NCI-H69 (cell line): ENCODE data around the gene MIA2.
A peak's percentile ranks its signal among the peaks of the same experiment; 100 is the strongest.
"Not testable (repeated sequence)": the region's sequence is repeated elsewhere in the genome, so short reads cannot be mapped to it uniquely, and the experiment has no call there.

Experiments
- DNase-seq: peaks from one replicate; lab custom pipeline; 2025; lab: John Stamatoyannopoulos, UW

Gene MIA2

DNA sequence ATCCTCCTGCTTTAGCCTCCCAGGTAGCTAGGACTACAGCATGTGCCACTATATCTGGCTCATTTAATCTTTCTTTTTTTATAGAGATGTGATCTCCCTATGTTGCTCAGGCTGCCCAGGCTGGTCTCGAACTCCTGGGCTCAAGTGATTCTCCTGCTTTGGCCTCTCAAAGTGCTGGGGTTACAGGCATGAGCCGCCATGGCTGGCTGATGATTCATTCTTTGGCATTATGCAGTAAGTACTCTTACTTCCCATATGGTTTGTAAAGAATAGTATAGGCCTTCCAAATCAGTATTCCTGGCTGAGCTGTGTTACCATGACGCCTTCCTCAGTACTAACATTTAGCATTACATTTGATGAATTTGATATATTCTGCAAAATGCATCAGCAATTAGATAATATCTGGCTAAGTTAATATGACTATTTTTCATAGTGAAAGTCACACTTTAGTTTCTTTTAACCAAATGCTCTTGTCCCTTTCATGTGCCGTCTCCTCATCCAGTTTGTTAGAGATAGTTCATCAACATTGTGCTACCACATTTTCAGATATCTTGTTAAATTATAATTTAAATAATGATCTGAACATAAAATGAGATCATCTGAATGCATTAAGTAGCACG lies 3.2 kb upstream of the MIA2 start:
- DNase-seq, result no peak

DNA sequence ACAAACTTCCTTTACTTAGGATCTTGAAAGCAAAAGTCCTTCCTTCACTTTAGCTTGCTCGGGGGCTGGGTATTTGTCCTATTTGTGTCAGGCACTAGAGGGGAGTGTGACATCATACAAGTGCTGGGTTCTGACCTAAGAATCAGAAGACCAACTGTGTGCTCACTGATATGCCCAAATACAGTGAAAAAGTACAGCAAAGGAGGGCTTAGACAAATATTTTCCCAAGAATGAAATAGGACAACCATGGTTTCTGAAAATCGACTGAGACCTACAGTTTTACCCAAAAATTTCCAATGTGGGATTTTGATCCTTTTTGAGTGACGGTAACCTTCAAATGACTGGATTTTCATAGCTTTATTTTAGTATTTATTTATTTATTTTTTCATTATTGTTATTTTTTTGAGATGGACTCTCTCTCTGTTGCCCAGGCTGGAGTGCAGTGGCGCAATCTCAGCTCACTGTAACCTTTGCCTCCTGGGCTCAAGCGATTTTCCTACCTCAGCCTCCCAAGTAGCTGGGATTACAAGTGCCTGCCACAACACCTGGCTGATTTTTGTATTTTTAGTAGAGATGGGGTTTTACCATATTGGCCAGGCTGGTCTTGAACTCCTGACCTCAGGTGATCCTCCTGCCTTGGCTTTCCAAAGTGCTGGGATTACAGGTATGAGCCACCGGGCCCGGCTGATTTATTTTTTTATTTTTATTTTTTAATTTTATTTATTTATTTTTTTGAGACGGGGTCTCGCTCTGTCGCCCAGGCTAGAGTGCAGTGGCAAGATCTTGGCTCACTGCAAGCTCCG lies 1.8 kb upstream of the MIA2 start:
- peak; percentile 62 for DNase-seq

- DNase-seq, result no peak
These were observed 930 bp upstream of the MIA2 start for GRCh38 chr14:39232554-39233415.

DNA sequence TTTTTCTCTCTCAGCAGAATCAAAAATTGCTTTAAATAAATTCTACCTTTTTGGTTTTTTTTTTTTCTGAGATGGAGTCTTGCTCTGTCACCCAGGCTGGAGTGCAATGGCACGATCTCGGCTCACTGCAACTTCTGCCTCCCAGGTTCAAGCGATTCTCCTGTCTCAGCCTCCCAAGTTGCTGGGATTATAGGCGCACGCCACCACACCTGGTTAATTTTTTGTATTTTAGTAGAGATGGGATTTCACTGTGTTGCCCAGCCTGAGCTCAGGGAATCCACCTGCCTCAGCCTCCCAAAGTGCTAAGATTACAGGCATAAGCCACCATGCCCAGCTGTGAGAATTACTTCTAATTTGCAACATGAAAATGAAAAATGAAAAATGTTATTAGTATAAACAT lies 1.3 kb downstream of the MIA2 start:
- not testable (repeated sequence) for DNase-seq

DNA sequence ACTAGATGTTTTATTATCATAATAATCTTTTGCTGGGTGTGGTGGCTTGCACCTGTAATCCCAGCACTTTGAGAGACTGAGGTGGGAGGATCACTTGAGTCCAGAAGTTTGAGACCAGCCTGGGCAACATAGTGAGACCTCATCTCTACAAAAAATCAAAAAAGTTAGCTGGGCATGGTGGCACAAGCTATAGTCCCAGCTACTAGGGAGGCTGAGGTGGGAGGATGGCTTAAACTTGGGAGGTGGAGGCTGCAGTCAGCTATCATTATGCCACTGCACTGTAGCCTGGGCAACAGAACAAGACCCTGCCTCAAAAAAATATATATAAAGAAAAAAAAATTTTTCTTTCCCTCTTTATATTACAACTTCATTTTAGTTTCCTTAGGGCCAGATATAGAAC lies 1.8 kb downstream of the MIA2 start:
- DNase-seq, result not testable (repeated sequence)

GRCh38 chr14:39240769-39241168 lies 7.1 kb downstream of the MIA2 start:
- DNase-seq, result no peak

- DNase-seq, result no peak
These were observed 7.9 kb downstream of the MIA2 start for GRCh38 chr14:39241637-39242036.

DNA sequence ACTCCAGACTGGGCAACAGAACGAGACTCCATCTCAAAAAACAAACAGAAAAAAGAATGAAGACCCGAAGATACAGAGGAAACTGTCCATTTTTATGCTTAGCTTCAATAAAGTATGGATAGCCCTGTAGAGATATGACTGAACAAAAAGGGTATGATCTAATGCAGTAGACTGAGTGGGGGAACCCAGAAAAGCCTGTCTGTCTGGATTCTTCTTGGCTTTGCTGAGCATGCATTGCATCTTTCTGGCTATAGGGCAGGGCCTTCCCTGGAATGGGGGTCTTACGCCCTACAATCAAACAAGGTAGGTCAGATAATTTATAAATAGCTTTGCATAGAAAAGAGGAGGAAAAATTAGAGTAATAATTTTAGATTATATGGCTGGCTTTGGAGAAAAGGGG lies 10.1 kb downstream of the MIA2 start:
- DNase-seq, result no peak

DNA sequence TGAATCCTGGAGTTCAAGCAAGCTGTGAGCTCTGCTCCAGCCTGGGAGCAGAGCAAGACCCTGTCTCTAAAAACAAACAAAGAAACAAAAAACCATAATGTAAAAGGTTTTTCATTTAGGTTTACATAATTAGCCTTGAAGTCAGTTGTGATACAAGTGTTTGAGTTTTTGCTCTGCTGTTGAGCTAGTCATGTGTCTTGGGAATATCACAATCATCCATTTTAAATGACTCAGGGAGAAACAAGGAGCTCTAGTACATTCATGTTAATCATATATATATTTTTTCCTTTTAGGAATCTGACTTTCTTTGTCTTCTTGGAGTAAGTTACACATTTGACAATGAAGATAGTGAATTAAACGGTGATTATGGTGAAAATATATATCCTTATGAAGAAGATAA lies 12.9 kb downstream of the MIA2 start:
- no peak for DNase-seq

- no peak for DNase-seq
These were observed 13.5 kb downstream of the MIA2 start for GRCh38 chr14:39247256-39247655.

DNA sequence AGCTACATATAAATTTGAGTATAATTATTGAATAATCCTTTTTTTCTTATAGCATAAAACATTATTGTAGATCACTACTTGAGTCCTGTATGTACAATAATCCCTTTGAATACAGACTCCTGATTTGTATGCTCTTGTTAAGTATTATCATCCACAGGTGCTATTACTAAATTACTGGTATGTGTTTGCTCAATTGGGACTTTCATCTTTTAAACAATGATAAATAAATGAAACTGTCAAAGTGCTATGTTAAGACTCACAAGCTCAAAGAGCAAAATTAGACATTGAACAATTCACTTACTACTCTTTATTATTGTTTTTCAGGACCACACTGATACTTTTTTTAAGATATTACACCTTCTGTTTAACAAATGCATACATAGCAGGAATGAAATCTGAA lies 17.8 kb downstream of the MIA2 start:
- no peak for DNase-seq

DNA sequence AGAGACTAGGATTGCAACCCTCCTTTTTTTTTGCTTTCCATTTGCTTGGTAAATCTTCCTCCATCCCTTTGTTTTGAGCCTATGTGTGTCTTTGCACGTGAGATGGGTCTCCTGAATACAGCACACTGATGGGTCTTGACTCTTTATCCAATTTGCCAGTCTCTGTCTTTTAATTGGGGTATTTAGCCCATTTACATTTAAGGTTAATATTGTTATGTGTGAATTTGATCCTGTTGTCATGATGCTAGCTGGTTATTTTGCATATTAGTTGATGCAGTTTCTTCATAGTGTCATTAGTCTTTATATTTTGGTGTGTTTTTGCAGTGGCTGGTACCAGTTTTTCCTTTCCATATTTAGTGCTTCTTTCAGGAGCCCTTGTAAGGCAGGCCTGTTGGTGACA lies 23.7 kb downstream of the MIA2 start:
- not testable (repeated sequence) for DNase-seq

- no peak for DNase-seq
These were observed 25.2 kb downstream of the MIA2 start for GRCh38 chr14:39258782-39259545.

DNA sequence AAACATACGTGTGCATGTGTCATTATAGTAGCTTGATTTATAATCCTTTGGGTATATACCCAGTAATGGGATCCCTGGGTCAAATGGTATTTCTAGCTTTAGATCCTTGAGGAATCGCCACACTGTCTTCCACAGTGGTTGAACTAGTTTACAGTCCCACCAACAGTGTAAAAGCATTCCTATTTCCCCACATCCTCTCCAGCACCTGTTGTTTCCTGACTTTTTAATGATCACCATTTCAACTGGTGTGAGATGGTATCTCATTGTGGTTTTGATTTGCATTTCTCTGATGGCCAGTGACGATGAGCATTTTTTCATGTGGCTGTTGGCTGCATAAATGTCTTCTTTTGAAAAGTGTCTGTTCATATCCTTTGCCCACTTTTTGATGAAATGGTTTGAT lies 26.4 kb downstream of the MIA2 start:
- DNase-seq, result not testable (repeated sequence)

DNA sequence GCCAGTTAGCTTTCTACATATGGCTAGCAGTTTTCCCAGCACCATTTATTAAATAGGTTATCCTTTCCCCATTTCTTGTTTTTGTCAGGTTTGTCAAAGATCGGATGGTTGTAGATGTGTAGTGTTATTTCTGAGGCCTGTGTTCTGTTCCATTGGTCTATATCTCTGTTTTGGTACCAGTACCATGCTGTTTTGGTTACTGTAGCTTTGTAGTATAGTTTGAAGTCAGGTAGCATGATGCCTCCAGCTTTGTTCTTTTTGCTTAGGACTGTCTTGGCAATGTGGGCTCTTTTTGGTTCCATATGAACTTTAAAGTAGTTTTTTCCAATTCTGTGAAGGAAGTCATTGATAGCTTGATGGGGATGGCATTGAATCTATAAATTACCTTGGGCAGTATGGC lies 28.5 kb downstream of the MIA2 start:
- not testable (repeated sequence) for DNase-seq

DNA sequence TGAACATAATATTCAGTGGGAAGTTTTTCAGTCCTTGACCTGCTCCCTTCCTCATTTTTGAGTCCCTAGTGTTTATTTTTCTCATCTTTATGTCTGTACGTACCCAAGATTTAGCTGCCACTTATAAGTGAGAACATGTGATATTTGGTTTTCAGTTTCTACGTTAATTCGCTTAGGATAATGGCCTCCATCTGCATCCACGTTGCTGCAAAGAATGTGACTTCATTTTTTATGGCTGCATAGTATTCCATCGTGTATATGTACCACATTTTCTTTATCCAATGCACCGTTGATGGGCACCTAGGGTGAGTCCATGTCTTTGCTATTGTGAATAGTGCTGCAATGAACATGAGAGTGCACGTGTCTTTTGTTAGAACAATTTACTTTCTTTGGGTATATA lies 30.3 kb downstream of the MIA2 start:
- no peak for DNase-seq

DNA sequence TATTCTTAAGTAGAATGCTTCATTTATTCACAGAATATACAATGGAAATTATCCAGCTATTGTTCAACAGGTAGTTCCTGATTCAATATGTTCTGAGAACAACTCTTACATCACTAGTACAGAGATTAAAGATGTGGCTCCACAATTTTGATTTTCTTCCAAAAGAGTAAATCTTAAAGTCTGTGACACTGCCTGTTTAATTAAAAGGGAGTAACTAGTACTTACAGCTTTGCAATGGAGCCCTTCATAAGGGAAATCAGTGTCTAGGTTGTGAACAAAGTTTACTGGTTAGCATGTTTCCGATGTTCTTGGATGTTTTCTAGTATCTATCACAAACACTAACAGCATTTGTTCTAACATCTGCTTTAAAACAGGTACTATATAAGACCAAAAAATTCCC lies 30.8 kb downstream of the MIA2 start:
- DNase-seq, result peak; percentile 19

GRCh38 chr14:39265033-39265432 lies 31.3 kb downstream of the MIA2 start:
- peak; percentile 66 for DNase-seq

- DNase-seq, result peak; percentile 56
These were observed 32.2 kb downstream of the MIA2 start for GRCh38 chr14:39265806-39266524.

DNA sequence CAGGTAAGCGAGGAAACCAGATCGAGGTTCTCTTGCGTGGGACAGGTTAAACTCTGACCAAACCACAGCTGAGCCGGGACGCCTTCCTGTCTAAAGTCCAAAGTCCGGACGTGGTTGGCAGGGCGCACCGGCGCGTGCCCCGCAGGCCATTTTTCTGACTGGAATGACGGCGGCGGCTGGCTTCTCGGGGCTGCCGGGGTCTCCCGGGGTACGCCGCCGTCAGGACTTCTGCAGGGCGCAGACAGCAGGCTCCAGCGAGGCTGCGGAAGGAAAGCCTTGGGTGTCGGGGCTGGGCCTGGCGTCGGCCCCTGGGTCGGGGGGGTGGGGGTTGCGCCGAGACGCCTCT lies 32.8 kb downstream of the MIA2 start:
- peak; percentile 90 for DNase-seq

DNA sequence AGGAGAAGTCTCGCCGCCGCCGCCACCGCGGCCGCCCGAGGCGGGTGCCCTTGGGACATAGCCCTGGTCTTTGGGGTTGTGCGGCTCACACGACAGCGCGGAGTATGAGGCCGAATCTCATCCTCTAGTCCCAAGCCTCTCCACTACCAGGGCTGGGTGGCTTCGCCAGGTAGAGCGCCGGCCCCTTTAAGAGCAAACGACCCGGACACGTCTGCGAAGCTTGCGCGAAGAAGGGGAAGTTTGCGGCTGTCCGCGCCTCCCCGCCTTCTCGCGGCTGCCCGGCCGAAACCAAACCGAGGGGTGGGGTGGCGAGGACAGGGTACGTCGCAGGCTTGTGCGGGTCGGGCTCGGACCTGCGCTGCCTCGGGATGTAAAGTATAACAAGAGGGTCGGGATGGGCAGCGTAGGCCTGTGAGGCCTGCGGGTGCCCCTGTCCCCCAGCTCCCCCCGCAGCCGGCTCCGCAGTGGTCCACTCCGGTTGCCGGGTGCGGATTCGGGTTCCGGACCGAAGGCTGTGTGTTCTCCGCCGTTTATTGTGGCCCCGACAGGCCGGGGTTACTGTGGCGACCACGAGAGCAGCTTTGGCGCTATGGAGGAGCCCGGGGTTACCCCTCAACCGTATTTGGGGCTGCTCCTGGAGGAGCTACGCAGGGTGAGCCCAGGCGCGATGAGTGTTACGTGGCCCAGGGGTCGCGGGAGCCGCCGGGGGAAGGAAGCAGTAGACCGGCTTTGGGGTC lies 33.3 kb downstream of the MIA2 start:
- peak; percentile 94 for DNase-seq
